ENCODE data around the gene SMIM29.
"Not testable (repeated sequence)": the region's sequence is repeated elsewhere in the genome, so short reads cannot be mapped to it uniquely, and the experiment has no call there.

SMIM29 gene

DNA sequence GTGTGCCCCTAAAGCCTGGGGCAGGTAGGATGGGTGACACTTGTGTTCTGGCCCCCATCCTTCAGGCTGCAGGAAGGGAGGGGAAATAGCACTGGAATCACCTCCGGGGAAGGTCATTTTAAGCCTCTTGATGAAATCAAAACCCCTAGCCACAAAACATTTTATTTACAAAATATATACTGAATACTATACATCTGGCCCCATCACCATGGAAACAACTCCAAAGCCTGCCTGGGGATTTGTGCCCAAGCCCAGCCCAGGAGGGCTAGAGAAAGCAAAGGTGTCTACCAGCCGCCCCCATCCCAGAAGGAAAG lies 2.6 kb downstream of the SMIM29 start:
- Histone ChIP-seq H3K18ac (ENCODE audit: low read length) (no peak overlapping the region), H2BK12ac (ENCODE audit: low read length) (no peak overlapping the region), H3K23ac (ENCODE audit: low read length) (no peak overlapping the region), H2AK5ac (ENCODE audit: low read length) (no peak overlapping the region), H4K8ac (ENCODE audit: low read depth, low read length) (no peak overlapping the region), H3K4ac (ENCODE audit: low read depth, low read length) (no peak overlapping the region), H3K4me2 (ENCODE audit: low read length) (no peak overlapping the region), H3K36me3 (ENCODE audit: control insufficient read depth in 1 of 2, insufficient read depth in 2 of 2, low read length in 2 of 2) (peaks cover 35 to 39% of the 10 kb centered on the region in 2 experiments), H3K4me3 (ENCODE audit: low read depth, low read length) (no peak overlapping the region), H3K9ac (ENCODE audit: low read length) (no peak overlapping the region), H3K27ac (ENCODE audit: low read depth, low read length) (no peak overlapping the region), H3K27me3 (ENCODE audit: insufficient read depth, low read length) (no peaks in the 10 kb centered on the region), H3K79me2 (ENCODE audit: control insufficient read depth, insufficient read depth, low read length, poor library complexity) (peaks cover 5% of the 10 kb centered on the region), H2BK120ac (ENCODE audit: insufficient read depth, low read length, poor library complexity) (no peak overlapping the region), H4K91ac (ENCODE audit: low read depth, low read length) (no peak overlapping the region), H2AFZ (ENCODE audit: insufficient read depth, low read length, poor library complexity) (no peak overlapping the region), H3K4me1 (ENCODE audit: control insufficient read depth in 1 of 2, insufficient read depth in 2 of 2, low read length in 2 of 2) (peaks cover 11 to 26% of the 10 kb centered on the region in 2 experiments), H2BK5ac (ENCODE audit: low read depth, low read length, poor library complexity) (no peak overlapping the region), H4K12ac (ENCODE audit: low read depth, low read length) (no peak overlapping the region), H3K79me1 (ENCODE audit: low read length) (peaks cover 10% of the 10 kb centered on the region), H3K9me3 (ENCODE audit: insufficient read depth, low read depth, low read length) (no peaks in the 10 kb centered on the region), H3K14ac (ENCODE audit: low read length) (no peak overlapping the region)
- DNase-seq, result no peak
- WGBS (ENCODE audit: extremely low coverage, insufficient coverage, insufficient read length), result no CpG with 5 or more reads among the region's 2 CpGs

DNA sequence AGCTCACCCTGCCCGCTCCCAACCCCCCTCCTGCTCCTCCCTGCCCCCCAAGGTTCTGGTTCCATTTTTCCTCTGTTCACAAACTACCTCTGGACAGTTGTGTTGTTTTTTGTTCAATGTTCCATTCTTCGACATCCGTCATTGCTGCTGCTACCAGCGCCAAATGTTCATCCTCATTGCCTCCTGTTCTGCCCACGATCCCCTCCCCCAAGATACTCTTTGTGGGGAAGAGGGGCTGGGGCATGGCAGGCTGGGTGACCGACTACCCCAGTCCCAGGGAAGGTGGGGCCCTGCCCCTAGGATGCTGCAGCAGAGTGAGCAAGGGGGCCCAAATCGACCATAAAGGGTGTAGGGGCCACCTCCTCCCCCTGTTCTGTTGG lies 3.1 kb downstream of the SMIM29 start:
- not testable (repeated sequence) for H3K18ac ChIP-seq (ENCODE audit: low read length); H3K4me3 ChIP-seq (ENCODE audit: low read depth, low read length); H3K27me3 ChIP-seq (ENCODE audit: insufficient read depth, low read length); DNase-seq; H4K8ac ChIP-seq (ENCODE audit: low read depth, low read length); H4K91ac ChIP-seq (ENCODE audit: low read depth, low read length); H3K14ac ChIP-seq (ENCODE audit: low read length); H2BK12ac ChIP-seq (ENCODE audit: low read length); H2BK120ac ChIP-seq (ENCODE audit: insufficient read depth, low read length, poor library complexity); H2AK5ac ChIP-seq (ENCODE audit: low read length); H2BK5ac ChIP-seq (ENCODE audit: low read depth, low read length, poor library complexity); H3K4ac ChIP-seq (ENCODE audit: low read depth, low read length); H3K9me3 ChIP-seq (ENCODE audit: insufficient read depth, low read depth, low read length); H3K23ac ChIP-seq (ENCODE audit: low read length); H3K27ac ChIP-seq (ENCODE audit: low read depth, low read length); H3K4me2 ChIP-seq (ENCODE audit: low read length); H3K79me2 ChIP-seq (ENCODE audit: control insufficient read depth, insufficient read depth, low read length, poor library complexity); H2AFZ ChIP-seq (ENCODE audit: insufficient read depth, low read length, poor library complexity); H3K9ac ChIP-seq (ENCODE audit: low read length); H4K12ac ChIP-seq (ENCODE audit: low read depth, low read length)
- peaks cover 39 to 43% of the 10 kb centered on the region in 2 experiments for H3K36me3 ChIP-seq (ENCODE audit: control insufficient read depth in 1 of 2, insufficient read depth in 2 of 2, low read length in 2 of 2)
- peaks cover 10% of the 10 kb centered on the region for H3K79me1 ChIP-seq (ENCODE audit: low read length)
- peaks cover 11 to 26% of the 10 kb centered on the region in 2 experiments for H3K4me1 ChIP-seq (ENCODE audit: control insufficient read depth in 1 of 2, insufficient read depth in 2 of 2, low read length in 2 of 2)
- no CpG with 5 or more reads among the region's 7 CpGs for WGBS (ENCODE audit: extremely low coverage, insufficient coverage, insufficient read length)

DNA sequence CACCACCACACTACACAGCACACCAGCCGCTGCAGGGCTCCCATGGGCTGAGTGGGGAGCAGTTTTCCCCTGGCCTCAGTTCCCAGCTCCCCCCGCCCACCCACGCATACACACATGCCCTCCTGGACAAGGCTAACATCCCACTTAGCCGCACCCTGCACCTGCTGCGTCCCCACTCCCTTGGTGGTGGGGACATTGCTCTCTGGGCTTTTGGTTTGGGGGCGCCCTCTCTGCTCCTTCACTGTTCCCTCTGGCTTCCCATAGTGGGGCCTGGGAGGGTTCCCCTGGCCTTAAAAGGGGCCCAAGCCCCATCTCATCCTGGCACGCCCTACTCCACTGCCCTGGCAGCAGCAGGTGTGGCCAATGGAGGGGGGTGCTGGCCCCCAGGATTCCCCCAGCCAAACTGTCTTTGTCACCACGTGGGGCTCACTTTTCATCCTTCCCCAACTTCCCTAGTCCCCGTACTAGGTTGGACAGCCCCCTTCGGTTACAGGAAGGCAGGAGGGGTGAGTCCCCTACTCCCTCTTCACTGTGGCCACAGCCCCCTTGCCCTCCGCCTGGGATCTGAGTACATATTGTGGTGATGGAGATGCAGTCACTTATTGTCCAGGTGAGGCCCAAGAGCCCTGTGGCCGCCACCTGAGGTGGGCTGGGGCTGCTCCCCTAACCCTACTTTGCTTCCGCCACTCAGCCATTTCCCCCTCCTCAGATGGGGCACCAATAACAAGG lies 3.6 kb downstream of the SMIM29 start:
- H3K79me2 ChIP-seq (ENCODE audit: control insufficient read depth, insufficient read depth, low read length, poor library complexity), result not testable (repeated sequence)

DNA sequence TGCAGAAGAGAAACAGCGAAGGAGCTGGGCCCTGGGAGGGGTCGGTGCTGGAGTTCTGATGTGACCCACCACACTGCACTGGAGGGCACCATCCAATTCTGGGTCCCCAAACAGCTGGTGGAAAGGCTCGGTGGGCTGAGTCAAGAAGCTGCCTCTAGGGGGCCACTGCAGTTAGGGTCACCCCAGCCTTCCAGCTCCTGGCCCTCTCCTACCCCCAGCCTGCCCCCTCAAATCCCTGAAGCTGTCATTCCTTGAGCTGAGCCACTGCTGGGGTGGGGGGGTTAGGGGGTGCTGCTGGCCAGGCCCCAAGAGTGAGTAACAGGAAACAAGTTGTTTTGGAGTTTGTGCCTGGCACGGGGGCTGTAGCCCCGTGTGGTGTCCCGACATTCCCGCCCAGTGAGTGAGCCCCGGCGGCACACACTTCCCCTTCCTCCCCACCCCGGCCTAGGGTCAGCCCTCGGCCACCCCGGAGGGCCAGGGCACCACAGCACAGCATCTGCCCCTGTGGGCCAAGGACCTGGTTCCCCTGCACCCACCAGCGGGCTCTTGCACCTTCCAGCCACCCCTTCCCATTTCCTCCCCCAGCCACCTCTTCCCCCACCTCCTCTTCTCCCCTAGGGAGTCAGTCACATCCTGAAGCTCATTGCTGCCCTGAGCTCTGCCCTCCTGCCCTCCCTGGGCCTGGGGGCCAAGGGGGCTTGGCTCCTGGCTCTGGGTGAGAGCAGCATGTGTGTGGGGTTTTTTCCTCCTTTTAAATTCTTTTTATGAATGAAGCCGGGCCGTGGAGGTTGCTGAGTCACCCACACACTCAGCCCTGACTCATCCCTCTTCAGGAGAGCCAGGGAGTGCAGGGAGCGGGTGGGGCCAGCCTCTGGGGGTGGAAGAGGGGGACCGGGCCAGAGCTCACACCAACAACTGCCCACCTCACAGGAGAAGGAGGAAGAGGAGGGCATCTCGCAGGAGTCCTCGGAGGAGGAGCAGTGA lies 4.6 kb downstream of the SMIM29 start:
- Histone ChIP-seq H3K18ac (ENCODE audit: low read length) (no peak overlapping the region), H4K12ac (ENCODE audit: low read depth, low read length) (peak overlapping the region; percentile 39), H3K4ac (ENCODE audit: low read depth, low read length) (peak overlapping the region; percentile 21), H2AK5ac (ENCODE audit: low read length) (no peak overlapping the region), H3K79me1 (ENCODE audit: low read length) (peaks cover 8% of the 10 kb centered on the region), H3K27me3 (ENCODE audit: insufficient read depth, low read length) (no peaks in the 10 kb centered on the region), H3K4me3 (ENCODE audit: low read depth, low read length) (no peak overlapping the region), H3K4me2 (ENCODE audit: low read length) (no peak overlapping the region), H2BK12ac (ENCODE audit: low read length) (no peak overlapping the region), H3K36me3 (ENCODE audit: control insufficient read depth in 1 of 2, insufficient read depth in 2 of 2, low read length in 2 of 2) (peaks cover 45 to 52% of the 10 kb centered on the region in 2 experiments), H3K14ac (ENCODE audit: low read length) (peak overlapping the region; percentile 59), H4K91ac (ENCODE audit: low read depth, low read length) (peak overlapping the region; percentile 47), H4K8ac (ENCODE audit: low read depth, low read length) (no peak overlapping the region), H3K4me1 (ENCODE audit: control insufficient read depth in 1 of 2, insufficient read depth in 2 of 2, low read length in 2 of 2) (peaks cover 11 to 30% of the 10 kb centered on the region in 2 experiments), H3K9me3 (ENCODE audit: insufficient read depth, low read depth, low read length) (no peaks in the 10 kb centered on the region), H2BK120ac (ENCODE audit: insufficient read depth, low read length, poor library complexity) (no peak overlapping the region), H3K9ac (ENCODE audit: low read length) (no peak overlapping the region), H3K27ac (ENCODE audit: low read depth, low read length) (peak overlapping the region; percentile 29), H2BK5ac (ENCODE audit: low read depth, low read length, poor library complexity) (no peak overlapping the region), H3K79me2 (ENCODE audit: control insufficient read depth, insufficient read depth, low read length, poor library complexity) (peaks cover 4% of the 10 kb centered on the region), H3K23ac (ENCODE audit: low read length) (no peak overlapping the region), H2AFZ (ENCODE audit: insufficient read depth, low read length, poor library complexity) (peak overlapping the region; percentile 37)
- DNase-seq, result peak; percentile 59 to 72
- WGBS (ENCODE audit: extremely low coverage, insufficient coverage, insufficient read length), result no CpG with 5 or more reads among the region's 19 CpGs

More for the DNA sequence above, 3.6 kb downstream of the SMIM29 start:
- not testable (repeated sequence) for H3K4me2 ChIP-seq (ENCODE audit: low read length); H4K8ac ChIP-seq (ENCODE audit: low read depth, low read length); H3K14ac ChIP-seq (ENCODE audit: low read length); H2BK5ac ChIP-seq (ENCODE audit: low read depth, low read length, poor library complexity); H3K9me3 ChIP-seq (ENCODE audit: insufficient read depth, low read depth, low read length); H3K27ac ChIP-seq (ENCODE audit: low read depth, low read length); H3K23ac ChIP-seq (ENCODE audit: low read length); H4K91ac ChIP-seq (ENCODE audit: low read depth, low read length); H2AFZ ChIP-seq (ENCODE audit: insufficient read depth, low read length, poor library complexity); H3K4ac ChIP-seq (ENCODE audit: low read depth, low read length); H2BK12ac ChIP-seq (ENCODE audit: low read length); H3K9ac ChIP-seq (ENCODE audit: low read length); H2AK5ac ChIP-seq (ENCODE audit: low read length); DNase-seq; H2BK120ac ChIP-seq (ENCODE audit: insufficient read depth, low read length, poor library complexity); H3K27me3 ChIP-seq (ENCODE audit: insufficient read depth, low read length); H3K18ac ChIP-seq (ENCODE audit: low read length); H4K12ac ChIP-seq (ENCODE audit: low read depth, low read length); H3K4me3 ChIP-seq (ENCODE audit: low read depth, low read length)
- peaks cover 45 to 48% of the 10 kb centered on the region in 2 experiments for H3K36me3 ChIP-seq (ENCODE audit: control insufficient read depth in 1 of 2, insufficient read depth in 2 of 2, low read length in 2 of 2)
- H3K4me1 ChIP-seq (ENCODE audit: control insufficient read depth in 1 of 2, insufficient read depth in 2 of 2, low read length in 2 of 2), result peaks cover 11 to 27% of the 10 kb centered on the region in 2 experiments
- H3K79me1 ChIP-seq (ENCODE audit: low read length), result peaks cover 10% of the 10 kb centered on the region
- no CpG with 5 or more reads among the region's 13 CpGs for WGBS (ENCODE audit: extremely low coverage, insufficient coverage, insufficient read length)
